ENCODE results near the gene NEAT1. TPM values are rescaled to one million over a fixed set of nuclear protein-coding genes. Genes with fewer than 3 reads are reported as not detected.

The NEAT1 gene
- total and polyA plus RNA-seq, 2 experiments from 2014 or later, result 5.3 to 7.2 TPM

- TF ChIP-seq REST (IDR thresholded peaks at IDR 0.05; ENCODE audit: unreplicated experiment), result no peak
- no peak for TF ChIP-seq CTCF (conservative IDR thresholded peaks at IDR 0.05; ENCODE audit: low read depth in 2 of 2)
- TF ChIP-seq STAT1 (IDR thresholded peaks at IDR 0.05; ENCODE audit: unreplicated experiment), result no peak
- TF ChIP-seq CREB1 (CRISPR knock-in tag; IDR thresholded peaks at IDR 0.05; ENCODE audit: low read depth), result no peak
Measured at GRCh38 chr11:65446446-65447277, 24.1 kb downstream of the NEAT1 start (continued).

- H3K27me3 ChIP-seq (ENCODE audit: insufficient read depth), result no peaks in the 10 kb centered on the region; the same call in 1 of the 2 replicates
- H3F3A ChIP-seq (replicated peaks; ENCODE audit: low read depth), result no peaks in the 10 kb centered on the region
- no peak overlapping the region for H3K4me3 ChIP-seq
- no peaks in the 10 kb centered on the region for H3K36me3 ChIP-seq (ENCODE audit: insufficient read depth)
- Mint-ChIP-seq H3K27ac (no peak overlapping the region), H3K27me3 (ENCODE audit: insufficient read depth, low read depth, poor library complexity) (peaks cover 17% of the 10 kb centered on the region), H3K9me3 (peaks cover 25% of the 10 kb centered on the region), H3K4me3 (no peak overlapping the region; the same call in 2 of the 3 replicates), H3K4me1 (peaks cover 5% of the 10 kb centered on the region), H3K36me3 (ENCODE audit: low read depth) (peaks cover 5% of the 10 kb centered on the region; the same call in 1 of the 3 replicates)
- no peak overlapping the region for H2AFZ ChIP-seq
- no peak overlapping the region for H3K27ac ChIP-seq (ENCODE audit: low read depth)
- H3K9me2 ChIP-seq (ENCODE audit: insufficient read depth), result no peaks in the 10 kb centered on the region
- H3K4me1 ChIP-seq (ENCODE audit: insufficient read depth), result no peaks in the 10 kb centered on the region
- no peak for ATAC-seq
- H3K79me2 ChIP-seq (replicated peaks; ENCODE audit: insufficient read depth), result no peaks in the 10 kb centered on the region
- DNase-seq (ENCODE audit: low spot score), result no peak
- no peak overlapping the region for H3K4me2 ChIP-seq
- no peaks in the 10 kb centered on the region for H4K20me1 ChIP-seq (replicated peaks; ENCODE audit: insufficient read depth)
- TF ChIP-seq CTCF (conservative IDR thresholded peaks at IDR 0.05; ENCODE audit: low read depth in 2 of 2) (no peak), EZH2phosphoT487 (IDR thresholded peaks at IDR 0.05; ENCODE audit: unreplicated experiment) (no peak), ETS1 (IDR thresholded peaks at IDR 0.05) (no peak), ZNF462 (CRISPR knock-in tag; IDR thresholded peaks at IDR 0.05) (no peak), ZNF114 (CRISPR knock-in tag; IDR thresholded peaks at IDR 0.05) (no peak)
Measured at GRCh38 chr11:65448074-65448417, 25.4 kb downstream of the NEAT1 start.

Measured in GM23338 (cell line).